Activated CD8-positive, alpha-beta memory T cell treated with anti-CD3 and anti-CD28 coated beads for 1 hour (primary cell): ENCODE results near the gene KCNAB1.
A peak's percentile ranks its signal among the peaks of the same experiment; 100 is the strongest.

ENCODE experiments used
- DNase-seq, 2 donors: peaks; one replicate each; pipeline ENCODE4 v3.0.0-alpha.2; 2020; ENCODE audit warnings: low read depth in 1 of 2; ENCODE audit errors: extremely low read depth in 1 of 2

The KCNAB1 gene

DNA sequence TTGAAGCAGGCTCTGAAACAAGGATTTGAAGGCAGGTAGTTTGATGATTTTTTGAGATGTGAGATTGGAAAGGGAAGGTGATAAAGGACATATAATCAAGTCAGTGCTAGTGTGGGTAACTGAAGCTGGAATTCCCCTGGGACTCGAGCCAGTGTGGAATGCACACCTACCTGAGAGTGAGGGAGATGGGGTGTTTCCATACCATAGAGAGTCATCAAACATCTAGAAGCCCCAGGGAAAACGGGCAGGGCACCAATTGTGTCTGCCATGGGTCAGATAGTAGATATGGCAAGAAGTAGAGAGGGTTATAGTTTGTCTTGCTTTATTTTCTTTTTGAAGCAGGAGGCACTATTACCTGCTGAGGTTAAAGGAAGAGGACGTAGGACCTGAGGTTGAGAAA, 314.5 kb downstream of the KCNAB1 start:
- no peak for DNase-seq

GRCh38 chr3:156443079-156443478, 322.7 kb downstream of the KCNAB1 start:
- no peak for DNase-seq

- DNase-seq = no peak
Measured at GRCh38 chr3:156445117-156446090, 325.0 kb downstream of the KCNAB1 start.

DNA sequence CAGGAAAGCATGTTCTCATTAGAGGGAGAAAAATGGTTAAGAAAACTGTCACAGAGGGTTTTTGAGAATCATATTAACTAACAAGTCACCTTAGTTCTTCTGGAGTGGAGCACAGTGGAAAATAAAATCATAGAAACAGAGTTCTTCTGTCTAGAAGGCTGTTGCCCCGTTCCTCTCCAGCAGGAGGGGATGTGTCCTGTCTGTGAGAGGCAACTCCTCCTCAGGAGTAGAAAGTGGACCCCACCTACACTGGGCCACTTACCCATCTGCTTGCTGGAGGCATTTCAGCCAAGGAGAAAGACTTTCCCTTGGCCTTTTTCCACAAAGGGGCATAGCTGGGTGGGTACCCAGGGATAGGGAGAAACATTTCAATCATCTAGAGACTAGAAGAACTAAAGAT, 327.9 kb downstream of the KCNAB1 start:
- peak in 1 of 2 donors; percentile 7 for DNase-seq

DNA sequence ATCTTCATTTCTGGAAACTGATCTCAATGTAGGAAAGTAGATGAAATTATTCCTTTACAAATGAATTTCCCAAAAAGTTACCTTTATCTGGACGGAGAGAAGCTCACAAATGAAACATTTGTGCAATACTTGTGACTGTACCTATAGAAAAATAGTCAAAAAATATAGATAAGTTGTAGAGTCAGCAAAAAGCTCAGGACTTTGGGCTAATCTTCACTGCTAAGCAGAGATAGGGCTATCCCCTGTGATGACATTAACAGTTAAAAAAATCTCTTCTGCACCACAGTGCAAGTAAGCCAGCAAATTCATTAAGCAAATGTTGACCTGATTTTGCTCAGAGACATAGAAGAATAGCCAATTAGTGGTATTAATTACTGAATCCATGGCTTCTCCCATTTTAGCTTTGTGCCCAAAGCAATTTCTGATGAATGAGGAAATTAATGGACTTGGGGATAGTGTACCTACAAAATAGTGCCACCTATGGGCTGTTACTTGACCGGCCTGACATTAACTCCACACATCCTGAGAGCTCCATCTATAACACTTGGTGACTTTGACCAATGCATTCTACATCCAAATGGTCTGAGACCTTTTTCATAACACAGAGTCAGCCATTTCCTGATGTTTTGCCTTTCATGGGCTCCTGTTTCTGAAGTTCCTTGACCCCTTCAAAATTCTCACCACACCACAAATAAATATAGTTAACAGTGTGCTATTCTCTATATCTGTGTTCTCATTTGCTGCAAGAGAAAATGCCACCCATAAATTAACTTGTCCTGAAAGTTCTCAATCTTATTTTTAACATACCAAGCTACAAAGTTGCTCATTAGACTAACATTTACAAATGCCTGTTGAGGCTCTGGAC, 329.6 kb downstream of the KCNAB1 start:
- DNase-seq = no peak

DNA sequence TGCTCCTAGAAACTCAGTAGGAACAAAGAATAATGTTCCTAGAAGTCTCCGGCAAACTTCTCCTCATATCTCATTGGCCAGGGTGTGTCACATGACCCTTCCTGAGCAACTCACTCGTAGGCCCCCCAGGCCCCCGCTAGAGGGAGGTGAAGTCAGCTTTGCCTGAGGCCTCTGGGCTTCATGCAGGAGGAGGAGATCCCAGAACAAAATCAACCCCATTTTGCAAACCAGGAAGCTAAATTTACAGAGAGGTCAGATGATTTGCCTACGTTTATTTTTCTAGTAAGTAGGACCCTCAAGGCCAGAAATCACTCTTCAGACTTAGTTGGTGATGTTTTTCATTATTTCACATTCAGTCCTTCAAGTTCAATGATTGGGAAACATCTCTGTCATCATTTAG, 335.5 kb downstream of the KCNAB1 start:
- DNase-seq = no peak

GRCh38 chr3:156456771-156457224, 336.4 kb downstream of the KCNAB1 start:
- no peak for DNase-seq

DNA sequence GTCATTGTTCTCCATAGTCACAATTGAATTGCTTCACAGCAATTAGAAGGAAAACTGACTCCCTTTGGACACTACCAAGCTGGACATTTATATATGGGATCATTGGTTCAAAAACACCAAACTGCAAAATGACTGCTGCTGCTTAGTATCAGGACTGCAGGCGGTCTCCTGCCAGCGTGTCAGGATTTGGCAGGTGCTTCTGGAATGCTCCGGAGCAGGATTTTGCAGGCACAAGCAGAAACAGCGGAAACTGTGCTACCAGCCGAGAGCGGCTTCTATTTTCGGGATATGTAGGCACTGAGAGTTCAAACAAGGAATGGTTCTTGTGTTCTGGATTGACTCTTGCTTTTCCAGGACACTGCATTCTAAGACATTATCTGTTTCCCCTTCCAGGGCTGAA, 339.1 kb downstream of the KCNAB1 start:
- DNase-seq = no peak

GRCh38 chr3:156460206-156460611, 339.8 kb downstream of the KCNAB1 start:
- no peak for DNase-seq

GRCh38 chr3:156461889-156462288, 341.5 kb downstream of the KCNAB1 start:
- no peak for DNase-seq

- DNase-seq = no peak
Measured at GRCh38 chr3:156463123-156463522, 342.7 kb downstream of the KCNAB1 start.

- no peak for DNase-seq
Measured at GRCh38 chr3:156465194-156465593, 344.8 kb downstream of the KCNAB1 start.

- no peak for DNase-seq
Measured at GRCh38 chr3:156469456-156469855, 349.1 kb downstream of the KCNAB1 start.

DNA sequence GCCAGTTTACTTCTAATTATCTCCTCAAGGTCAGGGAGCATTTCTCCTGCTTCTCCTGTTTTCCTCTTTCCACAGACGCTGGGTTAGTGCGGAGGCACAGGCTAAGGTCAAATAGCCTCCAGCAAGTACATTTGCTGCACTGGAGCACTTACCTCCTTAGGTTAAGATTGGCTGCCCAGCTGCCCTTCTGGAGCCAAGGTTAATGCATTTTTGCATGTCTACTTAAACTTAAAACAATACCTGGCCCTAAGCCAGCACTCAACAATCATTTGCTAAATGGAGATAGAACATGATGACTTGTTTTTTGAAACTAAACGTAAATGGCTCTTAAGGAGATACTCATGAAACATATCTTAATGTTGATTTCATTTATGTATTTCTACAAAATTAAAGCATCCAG, 351.1 kb downstream of the KCNAB1 start:
- no peak for DNase-seq

DNA sequence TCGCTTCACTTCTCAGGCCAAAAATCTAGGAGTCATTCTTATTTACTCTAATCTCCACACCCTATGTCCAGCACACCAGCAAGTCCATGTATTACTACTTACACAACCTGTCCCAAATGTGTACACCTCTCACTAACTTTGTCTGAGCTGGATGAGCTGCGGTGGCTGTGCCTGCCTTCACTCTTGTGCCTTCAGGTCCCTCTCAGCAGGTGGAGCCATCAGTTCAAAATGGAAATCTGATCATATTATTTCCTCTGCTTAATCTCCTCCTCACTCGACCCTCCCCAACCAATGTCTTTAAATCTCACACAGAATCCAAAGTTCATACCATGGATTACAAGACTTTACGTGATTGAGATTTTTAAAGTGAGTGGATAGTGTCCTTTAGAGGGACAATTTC, 351.8 kb downstream of the KCNAB1 start:
- DNase-seq = no peak

DNA sequence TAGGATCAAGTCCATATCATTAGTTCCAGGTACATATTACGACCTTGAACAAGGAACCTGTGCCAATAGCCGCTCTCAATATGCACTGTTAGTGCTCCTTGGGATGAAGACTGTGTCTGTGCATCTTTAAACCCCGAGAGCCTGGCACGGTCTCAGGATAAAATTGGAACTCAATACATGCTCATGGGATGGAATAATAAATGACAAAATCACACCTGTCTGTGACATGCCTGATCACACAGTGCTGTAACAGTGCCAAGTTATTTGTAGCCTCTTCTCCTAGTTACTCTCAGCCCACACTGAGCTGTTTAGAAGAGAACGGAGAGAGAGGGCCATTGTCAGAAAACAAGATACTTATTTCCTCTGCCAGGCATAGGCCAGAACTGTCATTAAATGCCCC, 352.3 kb downstream of the KCNAB1 start:
- no peak for DNase-seq

- no peak for DNase-seq
Measured at GRCh38 chr3:156473341-156473740, 353.0 kb downstream of the KCNAB1 start.

DNA sequence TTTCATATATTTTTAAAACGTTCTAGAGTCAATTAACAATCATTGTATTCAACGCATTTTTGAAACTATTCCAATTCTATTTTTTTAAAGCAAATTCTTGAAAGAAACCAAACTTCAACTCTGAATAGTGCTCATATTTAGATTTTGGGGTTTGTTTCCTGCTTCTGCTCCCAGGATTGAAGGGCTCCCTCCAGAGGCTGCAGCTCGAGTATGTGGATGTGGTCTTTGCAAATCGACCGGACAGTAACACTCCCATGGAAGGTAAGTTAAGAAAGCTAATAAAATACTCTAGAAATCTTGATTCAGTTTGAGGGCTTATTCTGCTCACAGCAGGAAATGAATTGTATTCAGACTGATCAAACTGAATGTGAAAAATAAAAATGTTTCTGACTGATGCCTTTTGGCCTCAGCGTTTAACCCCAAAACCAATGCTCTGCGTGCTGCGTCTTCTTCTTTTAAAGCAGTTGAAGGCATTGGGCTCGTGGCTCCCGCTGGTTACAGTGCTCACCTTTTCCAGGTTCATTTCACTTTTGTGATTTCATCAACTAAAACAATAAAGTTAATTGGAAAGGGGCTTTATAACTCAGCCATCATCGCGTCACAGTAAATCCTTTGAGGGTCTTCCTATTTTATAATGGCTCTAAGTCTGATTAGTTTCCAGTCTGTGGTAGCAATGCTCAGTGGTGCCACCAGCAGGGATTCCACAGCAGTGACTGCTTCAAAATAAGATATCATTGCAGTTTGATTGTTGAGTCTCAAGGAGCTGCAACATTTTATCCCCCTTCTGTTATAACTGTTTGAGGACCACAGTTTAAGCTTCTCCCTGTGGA, 354.4 kb downstream of the KCNAB1 start:
- no peak for DNase-seq

DNA sequence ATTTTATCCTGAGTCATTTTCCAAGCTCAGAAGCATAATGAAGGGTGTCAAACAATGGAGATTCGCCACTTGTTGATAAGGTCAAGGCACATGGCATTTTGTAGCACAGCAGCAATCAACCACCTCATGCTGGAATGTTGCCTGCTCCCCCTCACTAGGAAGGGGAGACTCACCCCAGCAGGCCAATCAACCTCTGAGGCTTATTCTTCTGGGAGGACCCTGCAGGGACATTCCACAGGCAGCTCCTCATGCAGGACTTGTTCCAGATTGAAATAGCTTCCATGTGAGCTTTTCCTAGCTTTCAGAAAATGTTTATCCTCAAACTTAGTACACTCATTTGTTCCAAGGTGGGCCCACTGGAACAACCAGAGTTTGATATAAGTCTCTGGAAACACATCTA, 356.9 kb downstream of the KCNAB1 start:
- no peak for DNase-seq

- no peak for DNase-seq
Measured at GRCh38 chr3:156478891-156479290, 358.5 kb downstream of the KCNAB1 start.

GRCh38 chr3:156479604-156480003, 359.2 kb downstream of the KCNAB1 start:
- no peak for DNase-seq
